Activated T-cell treated with anti-CD3 and anti-CD28 coated beads for 24 hours (primary cell): Measurements from ENCODE around the gene CRLF1.
"Not testable (repeated sequence)": the region's sequence is repeated elsewhere in the genome, so short reads cannot be mapped to it uniquely, and the experiment has no call there.

Source experiments
- DNase-seq: peaks from one replicate; pipeline ENCODE4 v3.0.0-alpha.2; 2020; ENCODE audit warnings: low read depth

The CRLF1 gene

DNA sequence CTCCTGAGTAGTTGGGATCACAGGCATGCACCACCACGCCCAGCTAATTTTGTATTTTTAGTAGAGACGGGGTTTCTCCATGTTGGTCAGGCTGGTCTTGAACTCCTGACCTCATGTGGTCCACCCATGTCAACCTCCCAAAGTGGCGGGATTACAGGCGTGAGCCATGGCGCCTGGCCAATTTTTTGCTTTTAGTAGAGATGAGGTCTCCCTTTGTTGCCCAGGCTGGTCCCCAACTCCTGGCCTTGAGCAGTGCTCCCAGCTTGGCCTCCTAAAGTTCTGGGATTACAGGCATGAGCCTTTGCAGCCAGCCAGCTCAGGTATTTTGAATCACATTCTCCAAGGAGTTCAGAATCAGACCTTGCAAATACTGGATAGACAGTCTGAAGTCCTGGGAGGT, 13.9 kb downstream of the CRLF1 start:
- not testable (repeated sequence) for DNase-seq

DNA sequence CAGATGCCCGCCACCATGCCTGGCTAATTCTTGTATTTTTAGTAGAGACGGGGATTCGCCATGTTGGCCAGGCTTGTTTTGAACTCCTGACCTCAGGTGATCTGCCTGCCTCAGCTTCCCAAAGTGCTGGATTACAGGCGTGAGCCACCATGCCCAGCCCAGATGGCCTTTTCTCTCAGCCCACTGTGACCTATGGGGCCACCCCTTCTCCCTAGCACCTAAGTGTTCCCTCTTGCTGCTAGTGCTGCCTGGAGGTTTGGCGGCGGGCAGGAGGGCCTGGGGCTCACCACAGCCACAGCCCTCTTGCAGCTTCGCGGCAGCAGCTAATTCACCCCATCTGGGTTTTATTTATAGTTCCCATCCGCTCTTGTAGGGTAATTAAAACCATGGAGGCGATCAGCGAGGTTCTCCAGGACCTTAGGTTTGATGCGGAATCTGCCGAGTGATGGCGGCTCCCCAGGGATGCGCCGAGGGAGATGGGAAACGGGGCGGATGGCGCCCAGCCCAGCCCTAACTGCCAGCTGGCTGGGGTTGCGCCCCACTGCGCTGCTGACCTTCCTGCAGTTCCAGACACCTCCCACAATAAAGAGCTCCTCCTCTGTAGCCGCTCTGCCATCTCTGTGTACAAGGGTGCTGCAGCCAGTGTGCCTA, 14.7 kb downstream of the CRLF1 start:
- DNase-seq = no peak

- DNase-seq = no peak
Observed at GRCh38 chr19:18590273-18591272, 16.0 kb downstream of the CRLF1 start.

DNA sequence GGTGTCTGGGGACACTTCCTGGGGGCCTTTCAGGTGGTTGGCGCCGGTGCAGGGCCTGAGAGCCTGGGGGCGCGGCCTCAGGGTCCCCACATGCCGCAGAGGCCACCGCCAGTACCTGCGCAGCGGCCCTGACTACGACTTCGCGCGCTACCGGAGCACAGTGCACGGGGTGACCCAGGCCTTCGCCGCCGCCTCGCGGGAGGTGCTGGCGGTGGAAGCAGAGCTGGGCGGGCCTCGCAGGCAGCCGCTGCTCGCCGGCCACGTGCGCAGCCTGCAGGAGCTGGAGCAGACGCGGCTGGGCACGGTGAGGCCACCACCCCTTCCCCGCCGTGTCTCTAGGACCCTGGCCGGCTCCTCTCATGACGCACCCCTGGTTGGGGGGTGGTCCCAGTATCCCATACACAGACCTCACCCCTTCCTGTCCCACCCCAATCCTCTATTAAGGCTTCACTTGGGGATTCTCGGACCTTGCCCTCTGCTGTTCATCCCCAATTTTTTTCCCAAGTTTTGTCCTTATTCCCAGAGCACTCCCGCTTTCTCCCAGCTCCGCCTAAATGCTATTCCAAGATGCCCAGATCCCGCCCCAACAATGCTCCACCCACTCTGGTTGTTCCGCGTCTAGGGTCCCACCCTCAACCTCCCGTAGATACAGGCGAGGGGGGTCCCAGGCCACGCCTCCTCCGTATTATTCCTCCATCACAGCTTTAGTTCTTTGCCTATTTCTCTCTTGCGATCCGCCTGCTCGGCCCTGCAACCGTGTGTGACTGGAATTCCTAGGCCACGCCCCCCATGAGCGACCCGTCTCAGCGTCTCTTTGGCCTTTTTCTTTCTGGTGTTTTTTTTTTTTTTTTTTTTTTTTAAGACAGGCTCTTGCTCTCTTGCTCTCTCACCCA, 17.0 kb downstream of the CRLF1 start:
- no peak for DNase-seq

DNA sequence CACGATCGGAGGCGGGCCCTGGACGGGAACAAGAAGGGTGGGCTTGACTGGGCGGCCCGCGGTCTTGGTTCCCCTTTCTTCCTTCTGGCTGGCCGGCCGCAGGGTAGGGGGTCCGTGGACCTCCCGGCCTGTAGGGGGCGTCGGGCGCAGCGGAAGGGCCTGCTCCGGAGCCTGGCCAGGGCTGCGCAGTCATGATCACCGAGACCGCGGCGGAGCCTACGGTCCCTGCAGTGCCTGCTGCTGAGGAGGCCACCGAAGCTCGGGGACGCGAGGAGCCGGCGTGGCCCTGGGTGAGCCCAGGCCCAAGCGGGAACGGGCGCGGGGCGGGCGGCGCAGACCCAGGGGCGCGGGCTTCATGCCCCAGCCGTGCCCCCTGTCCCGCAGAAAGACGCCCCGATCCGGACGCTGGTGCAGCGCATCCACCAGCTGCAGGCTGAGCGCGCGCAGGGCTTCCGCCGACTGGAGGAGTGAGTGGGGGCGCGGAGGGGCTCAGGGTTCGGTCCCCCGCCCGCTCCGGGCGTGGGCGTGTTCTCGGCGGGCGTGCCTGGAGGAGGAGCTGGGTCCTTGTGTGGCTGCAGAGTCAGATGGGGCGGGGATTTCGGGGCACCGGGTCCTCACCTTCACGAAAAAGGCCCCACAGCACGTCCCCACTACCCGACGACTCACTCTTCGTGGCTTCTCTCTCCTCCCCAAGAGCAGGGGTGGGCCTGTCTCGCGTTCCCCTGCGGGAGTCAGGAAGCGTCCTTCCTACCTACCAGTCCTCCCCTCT, 17.8 kb downstream of the CRLF1 start, which contains the start of gene REX1BD:
Gene REX1BD (plus strand): TSS at position 188 of the 769 bp plus-strand sequence. CDS start 4 bp downstream, at position 192.
- DNase-seq = peak; percentile 85

GRCh38 chr19:18587962-18588610, 18.5 kb downstream of the CRLF1 start:
- no peak for DNase-seq

- no peak for DNase-seq
Observed at GRCh38 chr19:18587561-18587960, 19.0 kb downstream of the CRLF1 start.

GRCh38 chr19:18586306-18586705, 20.3 kb downstream of the CRLF1 start:
- DNase-seq = no peak

DNA sequence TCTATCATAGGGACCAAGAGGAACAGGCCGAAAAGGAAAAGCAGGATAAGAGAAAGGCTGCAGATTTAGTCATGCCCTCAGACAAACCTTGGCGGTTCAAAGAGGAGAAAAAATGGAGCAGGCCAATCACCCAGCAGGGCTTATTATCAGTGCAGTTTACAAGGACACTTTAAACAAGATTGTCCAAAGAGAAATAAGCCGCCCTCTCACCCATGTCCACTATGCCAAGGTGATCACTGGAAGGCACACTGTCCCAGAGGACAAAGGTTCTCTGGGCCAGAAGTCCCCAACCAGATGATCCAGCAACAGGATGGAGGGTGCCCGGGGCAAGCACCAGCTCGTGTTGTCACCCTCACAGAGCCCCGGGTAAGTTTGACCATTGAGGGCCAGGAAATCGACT, 26.3 kb downstream of the CRLF1 start:
- no peak for DNase-seq

- no peak for DNase-seq
Observed at GRCh38 chr19:18577365-18577914, 29.2 kb downstream of the CRLF1 start.

DNA sequence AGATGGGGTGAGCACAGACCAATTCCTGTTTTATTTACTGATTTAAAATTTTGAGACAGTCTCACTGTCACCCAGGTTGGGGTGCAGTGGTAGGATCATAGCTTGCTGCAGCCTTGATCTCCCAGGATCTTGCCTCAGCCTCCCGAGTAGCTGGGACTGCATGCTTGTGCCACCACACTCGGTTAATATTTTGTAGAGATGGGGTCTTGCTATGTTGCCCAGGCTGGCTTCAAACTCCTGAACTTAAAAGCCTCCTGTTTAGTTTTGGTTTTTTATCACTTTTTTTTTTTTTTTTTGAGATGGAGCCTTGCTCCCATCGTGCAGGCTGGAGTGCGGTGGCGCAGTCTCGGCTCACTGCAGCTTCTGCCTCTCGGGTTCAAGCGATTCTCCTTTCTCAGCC, 30.2 kb downstream of the CRLF1 start:
- no peak for DNase-seq

GRCh38 chr19:18574691-18575291, 31.8 kb downstream of the CRLF1 start:
- no peak for DNase-seq

GRCh38 chr19:18571564-18572344, 34.8 kb downstream of the CRLF1 start, which contains the start of gene UBA52:
TSS of gene UBA52 (plus strand) at chr19:18571857. CDS start at chr19:18573301, 1,444 bp downstream.
- peak; percentile 99 for DNase-seq

DNA sequence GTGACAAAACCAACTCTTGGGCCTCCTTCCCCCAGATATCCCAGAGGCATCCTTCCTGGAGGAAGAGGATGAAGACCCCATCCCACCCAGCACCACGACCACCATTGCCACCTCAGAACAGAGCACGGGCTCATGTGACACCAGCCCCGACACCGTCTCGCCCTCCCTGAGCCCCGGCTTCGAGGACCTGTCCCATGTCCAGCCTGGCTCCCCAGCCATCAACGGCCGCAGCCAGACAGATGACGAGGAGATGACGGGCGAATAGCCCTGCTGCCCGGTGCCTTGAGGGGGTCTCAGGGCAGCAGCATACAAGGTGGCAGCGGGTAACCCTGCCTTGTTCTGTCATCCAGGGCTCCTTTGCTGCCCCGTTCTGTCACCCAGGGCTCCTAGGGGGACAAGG, 38.2 kb downstream of the CRLF1 start:
- DNase-seq = no peak

DNA sequence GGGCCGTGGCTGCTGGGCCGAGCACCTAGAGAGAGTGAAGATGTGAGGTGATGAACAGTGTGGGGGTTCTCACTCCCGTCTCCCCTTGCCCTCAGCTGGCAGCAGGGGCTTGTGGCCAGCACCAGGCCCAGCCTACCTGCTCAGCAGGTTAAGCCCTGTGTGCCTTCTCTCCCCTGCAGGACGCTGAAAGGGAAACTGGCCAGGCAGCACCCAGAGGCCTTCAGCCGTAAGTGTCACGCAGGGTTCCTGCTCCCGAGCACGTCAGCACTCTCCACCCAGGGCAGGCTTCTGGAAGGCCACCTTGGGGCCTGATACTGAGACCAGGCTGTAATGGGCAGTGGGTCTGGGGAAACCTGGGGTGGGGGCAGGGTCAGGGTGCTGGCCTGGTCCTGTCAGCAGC, 39.6 kb downstream of the CRLF1 start:
- no peak for DNase-seq

DNA sequence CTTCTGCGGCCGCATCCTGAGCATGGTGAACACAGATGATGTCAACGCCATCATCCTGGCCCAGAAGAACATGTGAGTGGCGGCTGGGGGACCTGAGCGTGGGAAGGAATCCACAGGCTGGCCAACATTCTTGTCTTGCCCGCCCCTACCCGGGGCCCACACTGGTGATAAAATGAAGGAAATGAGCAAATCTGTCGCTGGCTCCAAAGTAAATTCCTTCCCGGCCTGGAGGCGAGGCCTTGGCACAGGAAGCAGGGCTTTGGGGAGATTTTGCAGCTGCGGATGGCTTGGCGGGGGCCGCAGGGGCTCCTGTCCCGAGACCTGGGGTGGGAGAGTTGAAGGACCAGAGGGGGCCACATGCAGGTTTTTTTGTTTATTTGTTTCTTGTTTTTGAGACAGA, 44.5 kb downstream of the CRLF1 start:
- DNase-seq = no peak

GRCh38 chr19:18559685-18560084, 46.9 kb downstream of the CRLF1 start:
- DNase-seq = no peak

- no peak for DNase-seq
Observed at GRCh38 chr19:18558604-18559003, 48.0 kb downstream of the CRLF1 start.

- DNase-seq = no peak
Observed at GRCh38 chr19:18558202-18558555, 48.4 kb downstream of the CRLF1 start.
